HG02642 (cell line): ENCODE data around the gene KIF26B.

Experiments used
- ATAC-seq: cut with Tn5 transposase; IDR thresholded peaks from one replicate; pipeline ENCODE4 v1.9.1; 2021; ENCODE audit warnings: mild to moderate bottlenecking; ENCODE audit not compliant: unreplicated experiment, poor library complexity

Gene KIF26B

DNA sequence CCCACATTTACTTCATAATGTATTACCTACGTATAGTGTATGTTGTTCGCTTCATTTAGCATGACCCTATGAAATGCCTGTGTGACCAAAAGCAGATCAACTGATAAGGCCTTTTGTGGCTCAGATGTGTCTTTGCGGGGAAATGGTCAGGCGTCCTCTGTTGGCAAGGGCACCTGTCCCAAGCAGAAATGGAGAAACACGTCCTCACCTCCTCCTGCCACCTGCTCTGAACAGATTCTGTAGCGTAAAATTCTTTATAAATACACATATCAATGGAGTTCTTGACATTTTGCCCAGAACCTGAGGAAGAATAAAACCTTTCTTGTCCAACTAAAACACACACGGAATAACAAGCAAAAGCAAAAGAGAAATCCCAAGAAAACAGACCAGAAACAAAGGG lies 417.9 kb downstream of the KIF26B start:
- ATAC-seq: no peak

DNA sequence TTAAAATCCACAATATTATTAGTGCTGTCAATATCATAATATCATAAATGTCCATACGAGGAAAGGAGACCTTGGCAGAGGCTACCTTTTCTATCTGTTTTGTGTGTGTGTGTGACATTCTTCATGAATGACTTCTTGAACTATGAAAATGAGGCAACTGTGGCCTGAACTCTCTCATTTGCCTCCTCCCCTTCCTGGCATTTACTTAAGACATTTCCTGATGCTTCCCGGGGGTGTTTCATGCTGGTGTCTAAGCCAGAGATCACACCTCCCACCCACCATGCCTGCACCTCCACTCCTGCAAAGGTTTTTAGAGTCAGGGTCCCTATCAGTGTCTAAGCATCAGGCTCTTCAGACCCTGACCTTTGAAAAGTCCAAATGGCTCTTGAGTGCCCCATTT lies 420.9 kb downstream of the KIF26B start:
- ATAC-seq: no peak

DNA sequence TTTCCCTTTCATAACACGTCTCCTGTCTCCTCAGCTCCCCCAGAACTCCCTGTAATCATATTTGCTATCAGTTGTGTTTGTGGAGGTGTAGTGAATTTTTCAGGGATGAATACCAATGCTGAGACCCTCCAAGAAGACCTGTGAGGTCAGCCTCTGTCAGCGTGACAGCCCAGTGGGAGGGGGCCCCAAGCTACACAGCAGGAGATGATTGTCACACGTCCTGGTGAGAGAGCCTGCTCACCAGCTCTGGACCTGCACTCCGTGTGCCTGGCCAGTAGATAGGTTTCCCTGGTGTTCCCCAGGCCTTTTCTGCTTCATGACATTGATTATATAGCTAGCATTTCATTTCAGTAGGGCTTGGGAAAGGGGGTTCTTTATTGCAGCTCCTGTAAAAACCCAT lies 421.5 kb downstream of the KIF26B start:
- no peak for ATAC-seq

DNA sequence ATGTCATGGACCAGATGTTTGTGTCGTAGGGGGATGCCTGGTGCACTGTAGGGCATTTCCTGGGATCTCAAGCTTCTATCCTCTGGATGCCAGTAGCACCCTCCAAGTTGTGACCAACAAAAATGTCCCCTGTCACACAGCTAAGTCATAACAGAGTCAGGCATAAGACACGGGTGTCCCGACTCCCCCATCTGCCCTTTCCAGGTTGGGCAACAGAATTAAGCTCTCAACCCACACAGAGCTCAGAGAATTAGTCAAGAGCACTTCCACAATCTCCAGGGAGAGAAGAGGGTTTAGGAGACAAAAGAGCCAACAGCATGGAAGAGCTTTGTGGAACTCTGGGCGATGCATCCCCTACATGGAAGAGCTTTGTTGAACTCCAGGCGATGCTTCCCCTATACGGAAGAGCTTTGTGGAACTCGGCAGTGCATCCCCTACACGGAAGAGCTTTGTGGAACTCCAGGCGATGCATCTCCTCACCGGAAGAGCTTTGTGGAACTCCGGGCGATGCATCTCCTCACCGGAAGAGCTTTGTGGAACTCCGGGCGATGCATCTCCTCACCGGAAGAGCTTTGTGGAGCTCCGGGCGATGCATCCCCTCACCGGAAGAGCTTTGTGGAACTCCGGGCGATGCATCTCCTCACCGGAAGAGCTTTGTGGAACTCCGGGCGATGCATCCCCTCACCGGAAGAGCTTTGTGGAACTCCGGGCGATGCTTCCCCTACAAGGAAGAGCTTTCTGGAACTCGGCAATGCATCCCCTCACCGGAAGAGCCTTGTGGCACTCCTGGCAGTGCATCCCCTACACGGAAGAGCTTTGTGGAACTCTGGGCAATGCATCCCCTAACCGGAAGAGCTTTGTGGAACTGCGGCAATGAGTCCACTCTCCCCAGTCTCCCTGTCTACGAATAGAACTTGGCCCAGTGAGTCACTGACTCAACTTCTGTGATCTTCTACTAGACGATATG lies 422.7 kb downstream of the KIF26B start:
- no peak for ATAC-seq

DNA sequence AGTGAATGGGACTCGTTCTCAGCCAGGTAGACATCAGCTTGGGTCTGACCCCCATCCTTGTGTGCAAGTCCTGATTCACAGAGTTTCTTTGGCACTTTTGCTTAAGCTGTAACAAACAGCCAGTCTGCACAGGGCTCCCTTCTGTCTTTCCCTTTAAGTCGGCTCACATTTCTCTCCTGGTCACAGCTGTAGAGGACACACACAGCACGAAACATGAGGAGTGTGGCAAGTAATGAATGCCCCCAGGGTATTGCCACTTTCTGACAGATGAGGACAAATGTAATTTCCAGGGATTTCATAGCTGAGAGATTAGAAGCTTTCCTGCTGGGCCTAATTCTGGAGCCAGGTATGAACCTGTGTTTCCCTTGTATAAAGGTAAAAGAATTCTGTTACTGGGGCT lies 423.5 kb downstream of the KIF26B start:
- ATAC-seq: no peak

DNA sequence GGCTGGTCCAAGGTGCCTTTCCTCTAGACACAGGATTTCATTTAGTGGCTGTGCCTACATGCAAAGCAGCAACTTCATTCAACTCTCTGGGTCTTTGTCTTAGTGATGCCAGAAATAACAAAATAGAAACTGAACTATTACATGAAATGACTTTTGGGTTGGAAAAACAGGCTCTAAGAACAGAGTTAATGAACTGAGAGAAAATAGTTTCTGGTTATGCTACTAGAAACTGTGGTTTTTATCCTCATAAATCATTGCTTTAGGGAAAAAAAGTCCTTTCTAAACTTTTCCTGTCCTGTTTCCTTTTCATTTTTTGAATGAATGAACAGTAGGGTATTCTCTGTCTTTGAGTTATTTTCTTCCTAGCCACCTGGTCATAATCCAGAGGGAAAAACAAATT lies 424.0 kb downstream of the KIF26B start:
- no peak for ATAC-seq

DNA sequence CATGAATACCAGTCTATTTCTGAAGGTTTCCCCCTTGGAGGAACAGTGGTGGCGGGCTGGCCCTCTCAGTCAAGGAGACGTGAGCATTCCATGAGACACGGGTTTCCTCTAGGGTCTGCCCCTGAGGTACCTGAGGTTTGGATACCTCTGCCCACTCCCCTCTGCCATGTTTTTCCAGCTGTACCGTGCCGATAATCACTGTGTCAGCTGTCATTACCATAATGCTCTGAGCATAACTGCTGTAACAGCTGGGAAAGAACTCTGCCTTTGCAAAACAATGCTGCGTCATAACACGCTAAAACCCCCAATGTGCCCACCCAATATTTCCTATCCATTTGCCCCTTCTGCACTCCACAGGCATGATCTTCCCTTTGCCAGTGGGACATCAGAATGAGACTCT lies 425.1 kb downstream of the KIF26B start:
- no peak for ATAC-seq

DNA sequence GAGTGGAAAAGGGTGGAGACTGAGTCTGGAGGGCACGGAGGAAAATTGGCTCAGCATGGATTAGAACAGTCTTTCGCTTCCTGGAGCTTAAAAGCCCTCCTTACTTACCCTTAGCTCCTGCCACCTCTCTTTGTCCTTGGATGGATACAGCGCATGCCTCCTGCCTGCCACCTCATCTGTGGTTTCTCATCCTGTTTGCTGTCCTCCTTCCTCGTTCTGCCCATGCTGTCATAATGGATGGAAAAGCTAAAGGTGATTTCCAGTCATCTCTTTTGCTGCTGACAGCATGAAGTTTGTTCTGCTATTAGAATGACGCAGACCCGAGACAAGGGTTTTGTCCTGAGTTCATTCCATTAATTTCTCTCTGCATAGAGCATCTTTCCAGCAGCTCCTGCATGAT lies 425.9 kb downstream of the KIF26B start:
- ATAC-seq: no peak

DNA sequence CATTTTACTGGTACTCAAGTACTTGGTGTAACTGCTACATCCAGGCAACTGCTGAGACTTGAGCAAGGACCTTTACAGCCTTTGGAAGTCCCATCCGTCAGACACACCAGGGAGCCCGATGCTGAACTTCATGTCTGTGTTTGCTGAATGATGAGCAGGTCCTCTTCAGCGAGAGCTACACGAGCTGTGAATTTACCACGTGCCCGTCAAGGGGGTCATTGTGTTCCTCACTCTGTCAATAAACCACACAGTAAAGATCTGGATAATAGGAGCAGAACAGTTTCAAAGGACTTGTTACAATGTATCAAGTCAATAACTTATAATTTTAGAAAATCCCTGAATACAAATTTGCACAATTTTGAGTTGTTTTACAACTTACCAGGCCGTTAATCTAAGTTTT lies 427.2 kb downstream of the KIF26B start:
- no peak for ATAC-seq

DNA sequence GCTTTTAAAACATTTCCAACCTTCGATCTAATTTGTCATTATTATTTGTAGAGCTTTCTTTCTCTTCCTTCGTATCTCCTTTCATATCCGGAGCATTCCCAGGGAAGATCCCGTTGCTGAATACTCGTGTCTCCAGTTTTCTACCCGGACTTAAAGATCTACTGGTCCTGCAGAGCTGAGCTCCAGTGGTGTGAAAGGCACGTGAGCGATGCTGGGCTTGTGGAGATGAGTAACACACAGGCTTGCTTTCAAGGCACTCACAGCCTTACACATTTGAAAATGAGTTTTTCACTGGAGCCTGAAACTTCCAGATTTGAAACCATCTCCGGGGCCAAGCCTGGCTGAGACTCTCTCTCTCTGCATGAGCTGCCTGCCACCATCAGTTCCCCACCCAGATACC lies 428.3 kb downstream of the KIF26B start:
- ATAC-seq: no peak

DNA sequence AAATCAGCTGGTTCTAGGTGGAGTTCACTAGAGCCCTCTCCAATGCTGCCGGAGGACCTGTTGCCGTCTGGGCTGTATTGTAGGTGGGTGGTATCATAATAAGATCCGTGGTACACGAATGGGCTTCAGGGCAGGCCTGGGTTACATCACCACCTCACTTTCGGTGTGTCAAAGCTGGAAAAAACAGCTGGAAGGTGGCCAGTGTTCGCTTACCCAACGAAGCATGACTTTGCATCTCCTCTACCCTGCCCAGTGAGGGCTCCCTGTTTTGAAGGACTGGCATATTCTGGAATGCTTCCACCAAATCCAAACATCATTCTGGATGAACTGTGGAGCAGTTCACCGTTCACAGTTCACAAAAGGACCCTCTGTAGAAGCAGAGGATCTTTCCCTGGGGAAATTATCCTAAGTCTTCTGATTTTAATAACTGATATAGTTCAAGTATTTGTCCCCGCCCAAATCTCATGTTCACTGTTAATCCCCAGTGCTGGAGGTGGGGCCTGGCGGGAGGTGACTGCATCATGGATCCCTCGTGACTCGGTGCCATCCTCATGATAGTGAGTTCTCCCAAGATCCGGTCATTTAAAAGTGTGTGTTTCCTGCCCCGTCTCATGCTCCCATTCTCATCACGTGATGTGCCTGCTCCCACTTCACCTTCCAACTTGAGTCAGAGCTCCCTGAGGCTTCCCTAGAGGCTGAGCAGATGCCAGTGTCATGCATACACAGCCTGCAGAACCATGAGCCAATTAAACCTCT lies 429.0 kb downstream of the KIF26B start:
- no peak for ATAC-seq

DNA sequence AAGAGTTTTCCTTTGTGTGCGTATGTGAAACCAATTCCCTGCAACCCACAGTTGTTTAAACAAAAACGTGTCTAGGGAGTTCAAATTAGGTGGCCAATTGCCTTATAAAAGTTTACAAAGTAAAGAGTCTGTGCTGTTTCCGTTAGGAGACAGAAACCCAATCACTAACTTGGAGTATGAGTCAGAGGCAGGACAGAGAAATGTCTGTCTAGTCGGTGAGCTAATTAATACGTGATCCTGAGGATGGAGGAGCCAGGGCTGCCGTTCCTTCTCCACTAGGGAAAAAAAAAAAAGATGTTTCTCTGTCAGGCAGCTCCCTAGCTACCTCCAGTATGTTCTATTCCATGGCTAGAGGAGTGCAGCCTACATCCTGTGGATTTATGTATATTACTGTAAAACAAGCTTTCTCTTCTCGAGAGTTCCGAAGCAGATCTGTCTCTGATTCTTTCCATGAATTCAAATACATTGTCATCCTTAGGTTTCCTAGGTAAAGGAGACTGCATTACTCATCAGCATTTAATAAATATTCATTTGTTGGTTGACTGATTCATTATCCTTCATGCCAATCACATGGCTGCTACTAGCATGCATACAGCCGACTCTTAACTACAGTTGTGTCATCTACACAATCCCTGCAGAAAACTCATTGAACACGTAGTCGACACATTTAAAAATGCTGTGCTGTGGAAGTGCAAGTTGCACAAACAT lies 430.6 kb downstream of the KIF26B start:
- ATAC-seq: no peak

DNA sequence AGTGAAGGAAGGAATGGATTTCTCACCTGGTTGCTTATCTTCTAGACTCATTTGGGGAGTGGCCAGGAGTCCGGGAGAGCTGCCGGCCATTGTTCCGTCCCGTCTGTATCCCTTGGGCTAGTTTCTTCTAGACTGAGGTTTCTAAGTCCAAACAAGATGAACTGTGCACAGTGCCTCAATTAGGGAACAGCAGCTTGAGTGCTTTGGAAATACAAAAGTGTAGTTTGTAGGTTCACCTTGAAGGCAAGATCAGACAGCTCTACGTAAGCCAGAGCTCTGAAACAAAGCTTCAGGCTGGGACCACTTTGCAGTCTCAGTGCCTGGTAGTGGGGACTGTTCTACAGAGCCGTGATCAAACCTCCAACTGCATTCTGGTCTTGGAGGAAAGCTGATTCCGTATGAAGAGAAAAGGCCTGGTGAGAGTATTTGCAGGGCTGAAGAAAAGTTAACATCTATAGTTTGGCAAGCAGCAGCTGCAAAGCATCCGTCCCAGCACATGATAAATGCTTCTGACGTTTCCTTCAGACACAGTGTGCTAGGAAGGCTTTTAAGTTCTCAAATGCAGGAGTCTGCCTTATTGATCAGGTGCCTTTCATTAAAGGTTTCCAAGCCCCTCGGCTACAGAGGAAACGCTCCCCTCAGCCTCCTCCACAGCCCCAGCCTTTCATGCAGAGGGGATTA lies 432.8 kb downstream of the KIF26B start:
- ATAC-seq: no peak

DNA sequence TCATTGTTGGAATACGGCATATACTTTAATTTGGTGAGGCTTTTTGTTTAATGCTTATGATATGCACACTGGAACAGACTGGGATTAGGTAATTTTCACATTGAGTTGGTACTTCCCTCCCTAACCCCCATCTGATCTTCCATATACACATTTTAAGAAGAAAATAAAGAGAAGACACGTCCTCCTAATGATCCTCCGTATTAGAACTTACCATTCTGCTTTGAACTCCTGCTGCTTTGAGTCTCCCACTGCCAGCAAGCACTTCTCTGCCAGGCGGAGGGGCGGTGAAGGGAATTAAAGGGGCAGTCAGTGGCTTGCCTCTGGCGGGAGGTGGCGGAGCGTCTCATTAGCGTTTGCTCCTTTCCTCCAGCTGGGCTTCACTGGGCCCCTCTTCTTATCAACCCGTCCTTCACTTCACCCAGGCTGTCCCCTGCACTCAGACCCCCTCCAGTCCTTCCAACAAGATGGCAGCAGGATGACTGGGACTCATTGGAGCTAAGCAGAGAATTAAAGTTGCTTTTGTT lies 433.4 kb downstream of the KIF26B start:
- no peak for ATAC-seq

DNA sequence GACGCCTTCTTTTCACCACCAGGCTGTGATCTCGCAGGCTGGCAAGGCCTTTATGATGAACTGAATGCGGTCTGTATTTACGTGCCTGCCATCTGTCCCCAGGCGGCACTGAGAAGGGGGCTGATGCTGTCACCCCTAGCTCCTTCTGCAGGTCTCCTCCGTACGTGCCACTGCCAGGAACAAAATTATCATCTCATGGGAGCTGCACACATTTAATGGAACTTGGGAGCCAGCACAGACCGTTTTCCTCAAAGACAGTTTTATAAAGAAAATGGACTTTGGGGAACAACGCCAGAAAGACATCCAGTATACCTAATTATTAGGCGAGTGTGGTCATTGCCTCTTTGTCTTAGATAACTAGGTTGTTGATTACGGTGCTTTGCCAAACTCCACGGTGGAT lies 434.5 kb downstream of the KIF26B start:
- no peak for ATAC-seq

DNA sequence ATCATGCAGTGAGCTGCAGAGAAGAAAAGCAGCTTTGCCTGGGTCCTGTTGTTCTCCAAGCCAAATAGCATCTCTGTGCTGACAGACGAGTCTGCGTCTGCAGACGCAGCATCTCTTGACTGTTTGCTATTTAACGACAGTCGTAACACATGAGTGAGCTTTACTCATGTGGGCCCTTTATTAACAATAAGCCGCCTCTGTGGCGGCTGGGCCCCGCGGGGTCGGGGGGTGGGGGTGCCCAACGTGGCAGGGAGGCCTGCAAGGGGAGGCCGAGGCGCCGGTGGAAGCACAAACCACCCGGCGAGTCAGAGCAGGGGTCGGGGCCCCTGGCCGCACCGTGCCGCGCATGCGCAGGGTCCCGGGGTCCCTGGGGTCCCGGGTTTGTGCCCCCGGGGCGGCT lies 435.1 kb downstream of the KIF26B start:
- no peak for ATAC-seq

DNA sequence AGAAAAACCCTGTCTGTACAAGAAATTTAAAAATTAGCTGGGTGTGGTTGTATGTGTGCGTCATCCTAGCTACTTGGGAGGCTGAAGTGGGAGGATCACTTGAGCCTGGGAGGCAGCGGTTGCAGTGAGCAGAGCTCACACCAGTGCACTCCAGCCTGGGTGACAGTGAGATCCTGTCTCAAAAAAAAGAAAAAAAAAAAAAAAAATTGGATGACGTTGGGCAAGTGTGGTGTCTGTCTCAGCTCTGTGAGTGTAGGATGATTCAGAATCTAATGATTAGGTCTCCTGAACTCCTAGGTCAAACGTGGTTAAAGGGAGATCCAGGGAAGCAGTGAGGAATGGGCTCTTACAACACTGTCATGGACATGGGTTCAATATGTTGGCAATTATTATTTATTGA lies 435.9 kb downstream of the KIF26B start:
- ATAC-seq: no peak

DNA sequence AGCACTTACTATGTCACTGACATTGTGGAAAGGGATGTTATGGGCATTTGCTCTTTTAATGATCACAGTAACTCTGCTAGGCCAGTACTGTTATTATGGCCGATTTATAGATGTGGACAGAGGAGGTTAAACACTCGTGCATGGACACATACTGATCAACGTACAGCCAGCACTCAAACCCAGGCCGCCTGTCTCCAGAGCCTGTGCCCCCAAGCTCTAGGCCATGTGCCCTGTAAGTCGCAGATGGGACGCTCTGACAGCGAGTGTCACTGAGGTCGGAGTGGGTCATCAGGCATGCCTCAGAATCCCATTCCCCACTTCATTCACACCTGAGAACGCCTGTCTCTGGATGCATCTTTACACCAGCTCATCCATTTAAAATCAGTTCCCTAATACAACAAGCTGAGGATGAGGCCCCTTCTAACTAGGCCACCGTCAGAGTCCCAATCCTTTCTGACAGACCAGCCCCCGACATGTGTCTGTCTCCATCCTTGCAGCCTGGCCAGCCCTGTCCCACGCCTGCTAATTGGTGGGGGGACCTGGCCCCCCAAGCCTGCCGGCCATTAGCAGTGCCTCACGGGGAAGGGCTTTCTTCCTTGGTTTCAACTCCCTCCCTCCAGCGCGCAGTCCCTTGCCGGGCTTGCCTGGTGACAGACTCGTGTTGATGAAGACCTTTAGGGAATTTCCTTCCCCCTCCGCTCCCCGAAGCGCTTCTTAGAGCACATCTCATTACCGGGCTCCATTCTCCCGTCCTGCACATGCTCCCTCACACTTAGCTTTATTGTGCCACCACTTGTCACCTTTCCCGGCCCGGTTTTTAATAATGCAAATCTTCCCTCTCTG lies 436.8 kb downstream of the KIF26B start:
- ATAC-seq: no peak

DNA sequence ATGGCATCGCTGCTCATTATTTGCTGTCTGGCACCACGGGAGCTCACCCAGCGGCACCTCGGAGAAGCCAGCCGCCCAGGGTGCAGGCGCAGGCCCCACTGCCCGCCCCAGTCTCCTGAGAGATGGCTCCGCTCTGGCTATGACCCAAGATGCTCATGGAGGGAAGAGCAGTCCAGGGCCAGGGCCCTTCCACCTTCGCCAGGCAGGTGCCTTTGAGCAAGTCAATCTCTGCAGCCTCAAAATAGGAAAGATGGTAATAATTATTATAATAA lies 437.3 kb downstream of the KIF26B start:
- ATAC-seq: no peak
